Germinal center (tissue), 1 donor: ENCODE results near the gene TNS1.

Experiments used
- DNase-seq: peaks from one replicate; pipeline ENCODE4 v3.0.0; 2012; ENCODE audit warnings: mixed read lengths, low spot score

The TNS1 gene

GRCh38 chr2:217930761-217931563 lies 71.8 kb downstream of the TNS1 start:
- DNase-seq, result no peak

- DNase-seq, result no peak
These were observed 72.8 kb downstream of the TNS1 start for GRCh38 chr2:217929757-217930707.

DNA sequence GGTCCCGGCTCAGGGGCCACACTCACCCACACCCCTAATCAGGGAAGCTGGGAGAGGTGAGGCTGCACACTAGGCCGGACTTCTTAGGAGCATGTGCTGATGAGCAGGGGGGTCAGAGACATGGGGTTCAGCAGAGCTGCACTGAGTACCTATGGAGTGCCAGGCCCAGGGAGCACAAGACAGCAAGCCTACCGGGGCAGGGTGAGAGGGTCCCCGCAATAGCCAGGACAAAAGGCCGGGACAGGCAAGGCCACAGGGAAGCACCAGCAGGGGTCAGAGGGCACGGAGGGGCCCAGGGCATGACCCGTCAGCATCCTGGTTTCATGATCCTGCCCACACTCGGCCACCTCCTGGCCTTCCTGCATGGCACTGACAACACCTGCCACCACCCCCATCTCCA lies 73.5 kb downstream of the TNS1 start:
- DNase-seq, result no peak

GRCh38 chr2:217928324-217929181 lies 74.2 kb downstream of the TNS1 start:
- DNase-seq, result no peak

- no peak for DNase-seq
These were observed 75.0 kb downstream of the TNS1 start for GRCh38 chr2:217927601-217928323.

GRCh38 chr2:217926801-217927200 lies 76.0 kb downstream of the TNS1 start:
- DNase-seq, result no peak

DNA sequence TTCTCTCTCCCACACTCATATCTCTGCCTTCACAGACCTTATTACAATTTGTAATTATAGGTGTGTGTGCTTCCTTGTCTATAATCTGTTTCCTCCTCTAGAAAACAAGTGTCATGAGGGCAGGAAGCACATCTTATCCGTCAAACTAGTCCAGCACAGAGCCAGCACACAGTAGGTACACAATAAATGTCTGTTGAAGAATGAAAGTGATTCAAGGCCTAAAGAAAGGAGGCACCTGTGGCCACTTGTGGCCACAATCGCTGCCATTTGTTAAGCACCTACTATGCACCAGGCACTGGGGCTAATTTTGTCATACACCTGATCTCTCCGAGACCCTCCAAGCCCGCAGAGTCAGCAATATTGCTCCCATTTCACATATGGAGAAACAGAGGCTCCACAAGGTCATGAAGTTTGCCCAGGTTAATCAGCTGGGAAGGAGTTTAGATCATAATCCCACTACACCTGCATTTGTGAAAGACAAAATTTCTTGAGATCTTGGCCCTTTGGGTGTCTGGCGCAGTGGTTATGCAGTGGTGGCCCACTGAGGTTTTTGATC lies 78.4 kb downstream of the TNS1 start:
- DNase-seq, result no peak

DNA sequence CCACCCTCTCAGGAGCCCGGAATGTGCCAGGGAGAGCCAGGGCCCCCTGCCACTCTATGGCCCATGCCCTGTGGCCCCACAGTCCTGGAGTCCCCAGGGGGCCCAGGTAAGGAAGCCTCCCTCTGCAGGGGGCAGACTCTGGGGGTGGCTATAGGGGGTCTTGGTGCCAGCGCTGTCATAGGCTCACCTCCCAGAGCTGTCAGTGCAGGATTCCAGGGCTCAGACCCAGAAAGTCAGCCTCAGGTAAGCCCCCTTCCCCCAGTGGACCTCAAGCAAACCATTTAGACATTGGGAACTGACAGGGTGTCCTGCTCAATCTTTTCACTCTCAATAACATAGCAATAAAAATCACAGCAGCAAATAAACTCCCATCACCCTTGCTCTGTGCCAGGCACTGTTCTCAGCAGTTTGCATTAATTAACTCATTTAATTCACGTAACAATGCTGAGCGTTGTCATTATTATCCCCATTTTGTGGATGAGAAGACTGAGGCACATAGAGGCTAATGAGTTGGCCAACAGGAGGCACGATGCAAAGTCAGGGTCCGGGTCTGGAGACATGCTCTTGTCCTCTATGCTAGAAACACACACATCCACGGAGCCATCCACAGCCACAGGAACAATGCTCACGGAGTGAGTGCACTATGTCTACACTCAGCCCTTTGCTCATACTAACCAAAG lies 79.6 kb downstream of the TNS1 start:
- DNase-seq, result no peak

- DNase-seq, result no peak
These were observed 80.4 kb downstream of the TNS1 start for GRCh38 chr2:217922101-217923006.

GRCh38 chr2:217920879-217921603 lies 81.8 kb downstream of the TNS1 start:
- DNase-seq, result no peak

- no peak for DNase-seq
These were observed 82.9 kb downstream of the TNS1 start for GRCh38 chr2:217919781-217920351.

GRCh38 chr2:217919204-217919603 lies 83.6 kb downstream of the TNS1 start:
- no peak for DNase-seq

DNA sequence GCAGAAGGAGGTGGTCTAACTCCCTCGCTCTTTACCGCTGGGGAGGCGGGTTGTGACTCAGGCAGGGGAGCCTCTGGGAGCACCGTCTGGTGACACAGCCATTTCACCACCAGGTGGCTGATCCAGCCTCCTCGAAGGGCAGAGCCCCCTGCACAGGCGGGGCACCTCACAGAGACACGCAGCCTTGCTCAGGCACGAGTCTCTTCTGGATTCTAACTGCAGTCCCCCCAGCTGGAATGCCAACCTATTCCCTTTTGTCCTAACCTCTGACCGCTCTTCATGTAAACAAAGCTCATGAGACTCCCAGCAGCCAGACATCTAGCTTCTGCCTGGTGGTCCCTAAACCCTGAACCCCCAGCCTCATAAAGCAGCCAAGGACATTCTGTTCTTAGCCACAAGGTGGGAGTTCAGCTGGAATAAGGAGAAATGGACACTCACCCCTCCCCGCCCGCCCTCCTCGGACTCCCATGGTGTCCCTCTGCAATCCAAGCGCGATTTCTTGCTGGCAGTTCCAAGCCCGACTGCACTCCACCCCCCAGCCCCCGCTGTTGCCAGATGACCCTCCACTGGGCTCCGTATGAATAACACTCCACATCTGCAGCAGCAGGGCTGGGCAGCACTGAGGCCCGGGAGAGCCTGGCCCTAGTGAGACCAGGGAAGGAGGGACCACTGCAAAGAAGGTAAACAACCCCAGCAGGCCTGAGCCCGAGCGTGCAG lies 84.3 kb downstream of the TNS1 start:
- no peak for DNase-seq

- DNase-seq, result no peak
These were observed 86.1 kb downstream of the TNS1 start for GRCh38 chr2:217916504-217917254.

- no peak for DNase-seq
These were observed 87.1 kb downstream of the TNS1 start for GRCh38 chr2:217915706-217916105.

DNA sequence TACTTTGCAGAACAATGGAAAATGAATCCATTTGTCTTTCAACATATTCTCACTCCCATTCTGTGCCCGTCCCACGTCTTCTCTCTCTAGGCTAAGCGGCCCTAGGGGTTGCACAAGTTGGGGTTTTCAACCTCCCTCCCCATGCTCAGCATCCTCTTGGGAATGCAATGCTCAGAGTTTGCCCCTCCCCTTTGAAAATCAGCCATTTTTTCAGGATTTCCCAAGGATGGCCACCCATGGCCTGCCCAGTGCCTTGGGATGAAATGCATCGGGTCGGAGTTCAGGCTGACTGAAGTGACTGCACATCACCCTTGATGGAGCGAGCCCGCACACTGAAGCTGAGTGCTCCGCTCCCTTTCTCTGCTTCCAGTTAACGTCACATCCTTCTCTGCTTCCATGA lies 87.9 kb downstream of the TNS1 start:
- no peak for DNase-seq

- DNase-seq, result no peak
These were observed 88.7 kb downstream of the TNS1 start for GRCh38 chr2:217914078-217914477.
